ENCODE data around the gene KSR2. TPM values are rescaled to one million over a fixed set of nuclear protein-coding genes. Genes with fewer than 3 reads are reported as not detected.

KSR2 gene
- total and polyA plus RNA-seq, 2 donors: 0.02 to 0.09 TPM

- Histone ChIP-seq H3K9me3 (ENCODE audit: control insufficient read depth in 2 of 2, insufficient read depth in 1 of 2, low read length in 1 of 2) (no peaks in the 10 kb centered on the region), H3K4me3 (ENCODE audit: low read length in 2 of 2) (no peak overlapping the region), H3K4me1 (ENCODE audit: control insufficient read depth in 2 of 2, insufficient read depth in 2 of 2, low read length in 2 of 2) (no peaks in the 10 kb centered on the region), H3K27me3 (ENCODE audit: control insufficient read depth in 2 of 2, insufficient read depth in 1 of 2, low read length in 1 of 2) (no peaks in the 10 kb centered on the region), H3K36me3 (ENCODE audit: control insufficient read depth in 2 of 2, insufficient read depth in 2 of 2, low read length in 1 of 2) (no peaks in the 10 kb centered on the region), H3K27ac (ENCODE audit: low read depth in 1 of 2, low read length in 1 of 2) (no peak overlapping the region)
- no peak for DNase-seq (ENCODE audit: low read depth in 6 of 9, low spot score in 9 of 9)
These were observed 346.7 kb downstream of the KSR2 start for GRCh38 chr12:117622087-117622486.

- H3K36me3 ChIP-seq (ENCODE audit: control insufficient read depth in 2 of 2, insufficient read depth in 2 of 2, low read length in 1 of 2): no peaks in the 10 kb centered on the region
- 77% methylated on average over 7 of the region's 7 CpGs for WGBS
These were observed 361.0 kb downstream of the KSR2 start for GRCh38 chr12:117607778-117608177.

GRCh38 chr12:117606945-117607344 lies 361.8 kb downstream of the KSR2 start:
- 74% methylated on average over 5 of the region's 5 CpGs for WGBS
- no peak overlapping the region for H3K27ac ChIP-seq (ENCODE audit: low read depth in 1 of 2, low read length in 1 of 2)
- no peaks in the 10 kb centered on the region for H3K27me3 ChIP-seq (ENCODE audit: control insufficient read depth in 2 of 2, insufficient read depth in 1 of 2, low read length in 1 of 2)
- no peaks in the 10 kb centered on the region for H3K9me3 ChIP-seq (ENCODE audit: control insufficient read depth in 2 of 2, insufficient read depth in 1 of 2, low read length in 1 of 2)
- no peaks in the 10 kb centered on the region for H3K36me3 ChIP-seq (ENCODE audit: control insufficient read depth in 2 of 2, insufficient read depth in 2 of 2, low read length in 1 of 2)
- DNase-seq (ENCODE audit: low read depth in 6 of 9, low spot score in 9 of 9): no peak
- H3K4me1 ChIP-seq (ENCODE audit: control insufficient read depth in 2 of 2, insufficient read depth in 2 of 2, low read length in 2 of 2): no peaks in the 10 kb centered on the region
- H3K4me3 ChIP-seq (ENCODE audit: low read length in 2 of 2): no peak overlapping the region

More at GRCh38 chr12:117607778-117608177, 361.0 kb downstream of the KSR2 start:
- Histone ChIP-seq H3K27me3 (ENCODE audit: control insufficient read depth in 2 of 2, insufficient read depth in 1 of 2, low read length in 1 of 2) (no peaks in the 10 kb centered on the region), H3K4me3 (ENCODE audit: low read length in 2 of 2) (no peak overlapping the region), H3K9me3 (ENCODE audit: control insufficient read depth in 2 of 2, insufficient read depth in 1 of 2, low read length in 1 of 2) (no peaks in the 10 kb centered on the region), H3K27ac (ENCODE audit: low read depth in 1 of 2, low read length in 1 of 2) (no peak overlapping the region), H3K4me1 (ENCODE audit: control insufficient read depth in 2 of 2, insufficient read depth in 2 of 2, low read length in 2 of 2) (no peaks in the 10 kb centered on the region)
- DNase-seq (ENCODE audit: low read depth in 6 of 9, low spot score in 9 of 9): no peak

- no peaks in the 10 kb centered on the region for H3K36me3 ChIP-seq (ENCODE audit: control insufficient read depth in 2 of 2, insufficient read depth in 2 of 2, low read length in 1 of 2)
- no peak overlapping the region for H3K4me3 ChIP-seq (ENCODE audit: low read length in 2 of 2)
- H3K27ac ChIP-seq (ENCODE audit: low read depth in 1 of 2, low read length in 1 of 2): no peak overlapping the region
- no peaks in the 10 kb centered on the region for H3K4me1 ChIP-seq (ENCODE audit: control insufficient read depth in 2 of 2, insufficient read depth in 2 of 2, low read length in 2 of 2)
- no peaks in the 10 kb centered on the region for H3K27me3 ChIP-seq (ENCODE audit: control insufficient read depth in 2 of 2, insufficient read depth in 1 of 2, low read length in 1 of 2)
- DNase-seq (ENCODE audit: low read depth in 6 of 9, low spot score in 9 of 9): no peak
- H3K9me3 ChIP-seq (ENCODE audit: control insufficient read depth in 2 of 2, insufficient read depth in 1 of 2, low read length in 1 of 2): no peaks in the 10 kb centered on the region
These were observed 362.8 kb downstream of the KSR2 start for GRCh38 chr12:117606024-117606423.

- H3K36me3 ChIP-seq (ENCODE audit: control insufficient read depth in 2 of 2, insufficient read depth in 2 of 2, low read length in 1 of 2): no peaks in the 10 kb centered on the region
- H3K4me1 ChIP-seq (ENCODE audit: control insufficient read depth in 2 of 2, insufficient read depth in 2 of 2, low read length in 2 of 2): no peaks in the 10 kb centered on the region
- no peaks in the 10 kb centered on the region for H3K9me3 ChIP-seq (ENCODE audit: control insufficient read depth in 2 of 2, insufficient read depth in 1 of 2, low read length in 1 of 2)
- H3K27ac ChIP-seq (ENCODE audit: low read depth in 1 of 2, low read length in 1 of 2): no peak overlapping the region
- H3K4me3 ChIP-seq (ENCODE audit: low read length in 2 of 2): no peak overlapping the region
- H3K27me3 ChIP-seq (ENCODE audit: control insufficient read depth in 2 of 2, insufficient read depth in 1 of 2, low read length in 1 of 2): no peaks in the 10 kb centered on the region
- WGBS: 79% methylated on average over 4 of the region's 4 CpGs
- no peak for DNase-seq (ENCODE audit: low read depth in 6 of 9, low spot score in 9 of 9)
These were observed 365.3 kb downstream of the KSR2 start for GRCh38 chr12:117603316-117604113.

- Histone ChIP-seq H3K27ac (ENCODE audit: low read depth in 1 of 2, low read length in 1 of 2) (no peak overlapping the region), H3K9me3 (ENCODE audit: control insufficient read depth in 2 of 2, insufficient read depth in 1 of 2, low read length in 1 of 2) (no peaks in the 10 kb centered on the region), H3K4me1 (ENCODE audit: control insufficient read depth in 2 of 2, insufficient read depth in 2 of 2, low read length in 2 of 2) (no peaks in the 10 kb centered on the region), H3K27me3 (ENCODE audit: control insufficient read depth in 2 of 2, insufficient read depth in 1 of 2, low read length in 1 of 2) (no peaks in the 10 kb centered on the region), H3K4me3 (ENCODE audit: low read length in 2 of 2) (no peak overlapping the region), H3K36me3 (ENCODE audit: control insufficient read depth in 2 of 2, insufficient read depth in 2 of 2, low read length in 1 of 2) (no peaks in the 10 kb centered on the region)
- WGBS: 81% methylated on average over 5 of the region's 5 CpGs
- no peak for DNase-seq (ENCODE audit: low read depth in 6 of 9, low spot score in 9 of 9)
These were observed 368.9 kb downstream of the KSR2 start for GRCh38 chr12:117599849-117600248.

GRCh38 chr12:117596968-117597367 lies 371.8 kb downstream of the KSR2 start:
- no peaks in the 10 kb centered on the region for H3K9me3 ChIP-seq (ENCODE audit: control insufficient read depth in 2 of 2, insufficient read depth in 1 of 2, low read length in 1 of 2)
- H3K4me3 ChIP-seq (ENCODE audit: low read length in 2 of 2): no peak overlapping the region
- 78% methylated on average over 6 of the region's 6 CpGs for WGBS
- H3K27me3 ChIP-seq (ENCODE audit: control insufficient read depth in 2 of 2, insufficient read depth in 1 of 2, low read length in 1 of 2): no peaks in the 10 kb centered on the region
- no peaks in the 10 kb centered on the region for H3K4me1 ChIP-seq (ENCODE audit: control insufficient read depth in 2 of 2, insufficient read depth in 2 of 2, low read length in 2 of 2)
- H3K36me3 ChIP-seq (ENCODE audit: control insufficient read depth in 2 of 2, insufficient read depth in 2 of 2, low read length in 1 of 2): no peaks in the 10 kb centered on the region
- DNase-seq (ENCODE audit: low read depth in 6 of 9, low spot score in 9 of 9): no peak
- no peak overlapping the region for H3K27ac ChIP-seq (ENCODE audit: low read depth in 1 of 2, low read length in 1 of 2)

- no peak for DNase-seq (ENCODE audit: low read depth in 6 of 9, low spot score in 9 of 9)
- 71% methylated on average over 1 of the region's 1 CpG for WGBS
- Histone ChIP-seq H3K27ac (ENCODE audit: low read depth in 1 of 2, low read length in 1 of 2) (no peak overlapping the region), H3K27me3 (ENCODE audit: control insufficient read depth in 2 of 2, insufficient read depth in 1 of 2, low read length in 1 of 2) (no peaks in the 10 kb centered on the region), H3K36me3 (ENCODE audit: control insufficient read depth in 2 of 2, insufficient read depth in 2 of 2, low read length in 1 of 2) (no peaks in the 10 kb centered on the region), H3K9me3 (ENCODE audit: control insufficient read depth in 2 of 2, insufficient read depth in 1 of 2, low read length in 1 of 2) (no peaks in the 10 kb centered on the region), H3K4me1 (ENCODE audit: control insufficient read depth in 2 of 2, insufficient read depth in 2 of 2, low read length in 2 of 2) (no peaks in the 10 kb centered on the region), H3K4me3 (ENCODE audit: low read length in 2 of 2) (no peak overlapping the region)
These were observed 373.0 kb downstream of the KSR2 start for GRCh38 chr12:117595751-117596150.

- H3K4me1 ChIP-seq (ENCODE audit: control insufficient read depth in 2 of 2, insufficient read depth in 2 of 2, low read length in 2 of 2): no peaks in the 10 kb centered on the region
- no peaks in the 10 kb centered on the region for H3K27me3 ChIP-seq (ENCODE audit: control insufficient read depth in 2 of 2, insufficient read depth in 1 of 2, low read length in 1 of 2)
- 54% methylated on average over 4 of the region's 4 CpGs for WGBS
- H3K27ac ChIP-seq (ENCODE audit: low read depth in 1 of 2, low read length in 1 of 2): no peak overlapping the region
- no peaks in the 10 kb centered on the region for H3K9me3 ChIP-seq (ENCODE audit: control insufficient read depth in 2 of 2, insufficient read depth in 1 of 2, low read length in 1 of 2)
- H3K4me3 ChIP-seq (ENCODE audit: low read length in 2 of 2): no peak overlapping the region
- H3K36me3 ChIP-seq (ENCODE audit: control insufficient read depth in 2 of 2, insufficient read depth in 2 of 2, low read length in 1 of 2): no peaks in the 10 kb centered on the region
- no peak for DNase-seq (ENCODE audit: low read depth in 6 of 9, low spot score in 9 of 9)
These were observed 374.3 kb downstream of the KSR2 start for GRCh38 chr12:117594481-117594880.
